ENCODE results near the gene LIG3.

DNA sequence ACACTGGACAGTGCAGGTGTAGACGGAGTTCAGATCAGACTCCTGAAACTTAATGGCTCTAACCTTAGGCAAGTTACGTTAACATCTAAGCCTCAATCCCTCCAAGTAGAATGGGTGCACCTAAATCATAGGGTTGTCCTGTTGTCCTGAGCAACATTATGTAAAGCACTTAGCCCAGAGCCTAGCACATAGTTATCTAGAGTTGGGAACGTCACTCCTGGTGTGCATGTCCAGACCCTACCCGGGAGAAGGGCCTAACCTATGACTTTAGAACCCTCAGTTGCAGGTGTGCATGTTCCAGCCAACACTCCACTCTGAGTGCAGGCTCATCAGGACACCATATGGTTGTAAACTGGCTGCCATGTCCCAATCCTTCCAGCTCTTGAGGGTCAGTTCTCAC lies 26.0 kb downstream of the LIG3 start:
- TF ChIP-seq, protein P1, sequence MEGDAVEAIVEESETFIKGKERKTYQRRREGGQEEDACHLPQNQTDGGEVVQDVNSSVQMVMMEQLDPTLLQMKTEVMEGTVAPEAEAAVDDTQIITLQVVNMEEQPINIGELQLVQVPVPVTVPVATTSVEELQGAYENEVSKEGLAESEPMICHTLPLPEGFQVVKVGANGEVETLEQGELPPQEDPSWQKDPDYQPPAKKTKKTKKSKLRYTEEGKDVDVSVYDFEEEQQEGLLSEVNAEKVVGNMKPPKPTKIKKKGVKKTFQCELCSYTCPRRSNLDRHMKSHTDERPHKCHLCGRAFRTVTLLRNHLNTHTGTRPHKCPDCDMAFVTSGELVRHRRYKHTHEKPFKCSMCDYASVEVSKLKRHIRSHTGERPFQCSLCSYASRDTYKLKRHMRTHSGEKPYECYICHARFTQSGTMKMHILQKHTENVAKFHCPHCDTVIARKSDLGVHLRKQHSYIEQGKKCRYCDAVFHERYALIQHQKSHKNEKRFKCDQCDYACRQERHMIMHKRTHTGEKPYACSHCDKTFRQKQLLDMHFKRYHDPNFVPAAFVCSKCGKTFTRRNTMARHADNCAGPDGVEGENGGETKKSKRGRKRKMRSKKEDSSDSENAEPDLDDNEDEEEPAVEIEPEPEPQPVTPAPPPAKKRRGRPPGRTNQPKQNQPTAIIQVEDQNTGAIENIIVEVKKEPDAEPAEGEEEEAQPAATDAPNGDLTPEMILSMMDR (conservative IDR thresholded peaks at IDR 0.05) = no peak
- TF ChIP-seq EZH2 (IDR thresholded peaks at IDR 0.05; ENCODE audit: low read depth) = no peak
